Measurements from ENCODE around the gene OGFR.

OGFR gene

DNA sequence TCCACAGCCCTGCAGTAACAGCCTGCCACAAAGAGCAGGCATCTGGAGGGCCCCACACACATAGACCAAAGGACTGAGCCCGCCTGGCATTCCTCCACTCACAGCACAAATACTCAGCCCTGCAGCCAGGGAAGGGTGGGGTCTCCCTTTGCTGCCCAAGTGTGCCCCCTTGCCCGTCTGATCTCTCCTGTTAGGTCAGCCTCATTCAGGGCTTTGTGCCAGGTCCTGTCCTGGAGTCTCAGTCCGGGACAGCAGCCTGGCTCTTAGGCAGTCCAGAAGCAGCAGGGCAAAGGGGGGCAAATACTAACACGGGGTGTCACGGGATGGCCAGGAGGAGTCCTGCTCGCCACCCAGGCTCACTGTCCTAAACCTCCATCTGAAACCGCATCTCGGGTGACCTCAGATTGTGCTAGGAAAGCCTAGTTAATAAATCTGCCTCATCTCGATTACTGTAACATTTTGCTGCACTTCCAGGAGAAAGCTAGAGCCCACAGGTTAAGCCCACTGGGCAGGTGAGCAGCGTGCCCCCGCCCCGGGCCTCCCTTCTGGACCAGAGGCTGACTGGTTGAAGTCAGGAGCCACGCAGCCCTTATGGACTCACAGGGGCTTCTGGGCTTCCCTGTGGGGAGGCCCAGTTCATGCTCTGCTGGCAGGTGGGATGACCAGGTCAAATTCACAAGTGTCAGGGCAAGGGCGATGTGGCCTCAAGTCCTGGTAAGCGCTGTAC, 3.2 kb upstream of the OGFR start:
- no peak for DNase-seq

DNA sequence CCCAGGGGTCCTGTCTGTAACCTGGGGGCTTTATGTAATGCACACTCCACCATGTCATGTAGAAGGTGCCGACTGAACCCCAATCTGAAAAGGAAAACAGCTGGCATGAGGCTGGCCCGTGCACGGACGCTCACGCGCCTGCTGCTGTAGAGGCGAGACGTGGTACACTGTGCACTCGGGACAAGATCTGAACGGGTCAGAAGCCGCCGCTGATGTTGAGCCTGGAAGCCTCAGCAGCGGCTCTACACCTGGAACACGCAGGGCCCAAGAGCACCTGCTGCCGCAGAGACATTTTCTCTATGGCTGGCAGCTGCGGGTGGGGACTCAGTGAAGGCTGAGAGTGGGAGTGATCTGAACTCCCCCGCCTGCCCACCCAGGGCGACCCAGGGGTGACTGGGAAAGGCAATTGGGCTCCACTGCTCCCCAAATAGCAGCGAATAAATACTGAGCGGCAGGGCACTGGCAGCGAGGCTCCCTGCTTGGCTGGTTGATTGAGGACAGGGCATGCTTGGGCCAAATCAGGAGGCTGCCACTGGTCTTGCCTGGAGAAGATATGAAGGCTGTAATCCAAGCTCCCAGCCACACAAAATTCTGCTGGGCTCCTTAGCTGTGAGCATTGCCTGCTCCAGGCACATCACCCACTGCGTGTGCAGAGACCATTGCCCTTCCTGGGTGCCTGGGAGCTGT, 2.5 kb upstream of the OGFR start:
- no peak for DNase-seq

DNA sequence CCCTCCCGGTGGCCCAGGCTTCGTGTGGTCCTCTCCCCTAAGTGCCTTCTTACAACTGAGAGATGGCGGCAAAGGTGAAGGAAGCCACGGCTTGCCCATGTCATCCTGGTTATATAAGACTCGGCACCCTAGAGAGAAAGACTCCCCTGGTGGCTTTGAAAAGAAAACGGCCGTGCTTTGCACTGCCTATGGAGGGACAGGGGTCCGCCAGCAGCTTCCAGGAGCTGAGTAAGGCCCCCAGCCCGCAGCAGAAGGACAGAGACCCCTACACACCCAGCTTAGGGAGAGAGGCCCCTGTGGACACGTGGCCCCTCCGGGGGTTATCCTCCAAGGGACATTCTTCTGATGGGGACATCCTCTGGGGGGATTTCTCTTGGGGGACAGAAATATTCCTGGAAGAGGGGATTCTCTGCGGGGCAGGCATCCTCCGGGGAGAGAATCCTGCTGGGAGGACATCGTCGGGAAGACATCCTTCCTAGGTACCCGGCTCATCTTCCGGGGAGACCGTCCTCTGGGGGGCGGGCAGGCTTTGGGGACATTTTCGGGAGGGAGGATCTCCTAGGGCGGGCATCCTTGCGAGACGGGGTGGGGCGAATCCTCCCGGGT, 511 bp upstream of the OGFR start:
- no peak for DNase-seq

DNA sequence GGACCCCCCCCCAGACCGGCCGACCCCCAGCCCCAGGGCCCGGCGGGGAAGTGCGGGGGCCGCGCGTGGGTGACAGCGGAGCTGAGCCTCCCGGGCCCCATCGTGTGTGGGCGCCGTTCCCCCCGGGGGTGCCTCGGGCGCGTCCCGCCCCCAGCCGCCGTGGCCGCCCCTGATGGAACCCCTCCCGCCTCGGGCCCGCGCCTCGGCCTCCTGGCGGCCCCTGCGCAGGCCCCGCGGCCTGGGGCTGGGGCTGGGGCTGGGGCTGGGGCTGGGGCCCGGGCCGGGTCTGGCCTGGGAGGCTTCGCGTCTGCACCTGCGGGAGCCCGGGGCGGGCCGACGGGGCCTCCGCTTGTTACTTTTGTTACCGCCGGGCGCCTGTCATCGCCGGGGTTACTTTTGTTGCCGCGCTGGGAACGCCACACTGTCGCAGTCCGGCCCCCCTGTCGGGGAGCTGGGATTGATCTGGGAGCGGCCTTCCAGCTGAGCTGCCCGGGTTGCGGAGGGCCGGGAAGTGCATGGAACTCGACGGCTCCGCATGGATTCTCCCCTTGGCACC, 598 bp downstream of the OGFR start:
- DNase-seq, result no peak

DNA sequence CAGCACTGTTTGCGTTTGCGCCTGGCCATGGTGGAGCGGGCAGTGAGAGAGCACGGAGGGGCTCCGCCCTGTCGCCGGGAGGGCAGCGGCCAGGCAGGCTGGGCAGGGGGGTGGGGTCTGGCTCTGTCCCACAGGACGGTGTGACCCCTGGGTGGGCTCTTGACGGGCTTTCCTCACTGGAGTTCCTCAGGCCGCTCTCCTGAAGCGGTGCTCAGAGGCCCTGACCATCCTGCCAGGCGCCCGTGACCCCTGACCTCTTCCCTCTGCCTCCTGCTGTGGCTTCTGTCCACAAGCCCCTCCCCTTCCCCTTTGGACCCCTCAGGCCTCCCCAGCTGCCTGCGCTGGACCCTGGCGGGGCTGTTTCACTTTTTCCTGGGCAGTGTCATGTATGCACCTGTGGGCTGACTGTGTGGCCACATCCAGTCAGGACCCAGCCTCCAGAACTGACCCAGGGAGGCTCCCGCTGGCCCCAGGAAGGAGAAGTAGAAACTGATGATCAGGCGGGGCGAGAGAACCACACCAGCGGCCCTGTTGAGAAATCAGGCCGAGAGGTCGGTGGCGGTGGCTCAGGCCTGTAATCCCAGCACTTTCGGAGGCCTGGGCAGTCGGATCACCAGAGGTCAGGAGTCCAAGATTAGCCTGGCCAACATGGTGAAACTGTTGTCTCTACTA, 1.2 kb downstream of the OGFR start:
- no peak for DNase-seq

GRCh38 chr20:62806383-62807050, 1.9 kb downstream of the OGFR start:
- DNase-seq, result no peak

- DNase-seq, result no peak
Observed at GRCh38 chr20:62807444-62808210, 3.0 kb downstream of the OGFR start.

- no peak for DNase-seq
Observed at GRCh38 chr20:62808211-62808865, 3.7 kb downstream of the OGFR start.

DNA sequence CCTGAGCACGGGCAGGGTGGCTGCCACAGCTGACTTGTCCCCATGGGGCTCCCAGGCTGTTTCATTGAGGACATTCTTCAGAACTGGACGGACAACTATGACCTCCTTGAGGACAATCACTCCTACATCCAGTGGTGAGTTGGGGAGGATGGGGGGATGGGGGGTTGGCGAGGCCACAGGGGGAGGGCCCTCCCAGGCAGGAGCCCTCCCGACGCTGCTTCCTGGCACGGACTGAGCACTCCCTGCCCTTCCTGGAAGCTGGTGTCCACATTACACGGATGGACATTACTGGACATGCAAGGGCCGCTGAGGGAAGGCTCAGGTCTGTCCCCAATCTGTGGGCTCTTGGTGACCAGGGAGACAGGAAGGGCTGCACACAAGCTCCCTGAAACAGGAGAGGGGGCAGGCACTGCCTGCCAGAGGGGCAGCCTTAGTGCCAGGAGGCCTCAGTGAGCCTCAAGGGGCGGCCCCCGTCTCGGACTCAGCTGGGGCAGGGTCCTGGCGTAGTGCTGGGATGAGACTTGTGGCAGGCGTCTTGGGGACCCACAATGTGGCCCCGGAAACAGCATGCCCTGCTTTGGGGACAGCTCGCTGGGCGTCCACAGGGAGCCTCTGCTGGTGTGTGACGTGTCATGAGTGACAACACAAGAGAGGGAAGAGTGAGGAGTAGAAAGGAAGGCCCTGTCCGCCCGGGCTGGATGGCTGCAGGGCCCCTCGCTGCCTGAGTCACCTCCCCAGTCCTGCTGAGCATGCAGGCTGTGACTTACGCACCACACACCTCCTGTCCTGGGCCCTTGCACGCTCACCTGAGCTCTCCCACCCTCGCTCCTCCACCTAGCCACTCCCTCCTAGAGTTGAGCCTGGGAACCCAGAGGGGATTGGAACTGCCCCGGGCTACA, 5.1 kb downstream of the OGFR start:
- DNase-seq, result no peak

DNA sequence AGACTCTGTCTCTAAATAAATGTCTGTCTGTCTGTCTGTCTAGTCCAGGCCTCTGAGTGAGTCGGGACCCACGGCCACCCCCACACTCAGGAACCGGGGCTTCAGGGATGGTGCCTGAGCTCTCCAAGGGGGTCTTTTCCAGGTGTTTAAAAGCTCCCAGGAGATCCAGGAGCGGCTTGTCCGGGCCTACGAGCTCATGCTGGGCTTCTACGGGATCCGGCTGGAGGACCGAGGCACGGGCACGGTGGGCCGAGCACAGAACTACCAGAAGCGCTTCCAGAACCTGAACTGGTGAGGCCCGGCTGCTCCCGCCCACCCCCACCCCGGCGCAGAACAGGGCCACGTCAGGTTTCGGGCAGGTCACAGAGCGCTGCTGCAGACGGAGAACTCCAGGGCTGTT, 6.7 kb downstream of the OGFR start:
- no peak for DNase-seq

- no peak for DNase-seq
Observed at GRCh38 chr20:62811720-62812119, 7.1 kb downstream of the OGFR start.

GRCh38 chr20:62812181-62812906, 7.7 kb downstream of the OGFR start:
- no peak for DNase-seq

DNA sequence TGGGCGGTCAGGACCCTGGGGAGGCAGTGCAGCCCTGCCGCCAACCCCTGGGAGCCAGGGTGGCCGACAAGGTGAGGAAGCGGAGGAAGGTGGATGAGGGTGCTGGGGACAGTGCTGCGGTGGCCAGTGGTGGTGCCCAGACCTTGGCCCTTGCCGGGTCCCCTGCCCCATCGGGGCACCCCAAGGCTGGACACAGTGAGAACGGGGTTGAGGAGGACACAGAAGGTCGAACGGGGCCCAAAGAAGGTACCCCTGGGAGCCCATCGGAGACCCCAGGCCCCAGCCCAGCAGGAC, 8.2 kb downstream of the OGFR start:
- no peak for DNase-seq

- no peak for DNase-seq
Observed at GRCh38 chr20:62813588-62813987, 9.0 kb downstream of the OGFR start.

- no peak for DNase-seq
Observed at GRCh38 chr20:62814060-62814708, 9.5 kb downstream of the OGFR start.

GRCh38 chr20:62814709-62815065, 10.1 kb downstream of the OGFR start:
- no peak for DNase-seq

- DNase-seq, result no peak
Observed at GRCh38 chr20:62815066-62815991, 10.7 kb downstream of the OGFR start.

All from T1000 (cell line).